Endothelial cell of umbilical vein (primary cell): ENCODE measurements around the gene ERGIC1. TPM values are rescaled to one million over a fixed set of nuclear protein-coding genes. Genes with fewer than 3 reads are reported as not detected.

Source experiments
- BruUV-seq: library from RNA; stranded (reverse); fragments of 400-500 nt; replicated peaks from 2 replicates; lab custom pipeline; 2021; lab: Mats Ljungman, UMichigan
- CTCF ChIA-PET: fragments of 300-600, 350-600 bp; sonication (Branson Sonifier 250); formaldehyde crosslinking; loops from one replicate; lab custom pipeline; 2021; ENCODE audit warnings: antibody characterized with exemption, inconsistent platforms; lab: Charles Lee
- POLR2A ChIA-PET: fragments of 300-600, 350-600 bp; sonication (Branson Sonifier 250); formaldehyde crosslinking; loops from one replicate; lab custom pipeline; 2021; ENCODE audit warnings: antibody characterized with exemption, inconsistent platforms; lab: Charles Lee
- DNase-seq: peaks from one replicate; pipeline ENCODE4 v3.0.0-alpha.2; 2011; ENCODE audit warnings: low read depth, low spot score
- FAIRE-seq: peaks from 2 replicates; lab custom pipeline; 2011; peaks lifted over from hg19 to GRCh38; lab: Jason Lieb, UNC
- H2AFZ ChIP-seq: 2 replicates; pipeline ENCODE4 v1.6.0; 2012; ENCODE audit warnings: low read depth, low read length, control low read depth, inconsistent platforms
- H3K27ac ChIP-seq: 2 replicates; pipeline ENCODE4 v1.5.1; 2011; ENCODE audit warnings: low read depth, mild to moderate bottlenecking, control low read depth, low read length, moderate library complexity; ENCODE audit not compliant: insufficient read depth
- H3K27me3 ChIP-seq, 2 experiments: 2 replicates each; pipeline versions ENCODE4 v1.6.0 to v1.6.1; 2011; ENCODE audit warnings: low read length in 2 of 2, mixed read lengths in 1 of 2; ENCODE audit not compliant: control insufficient read depth in 2 of 2, insufficient read depth in 2 of 2
- H3K36me3 ChIP-seq, 2 experiments: 2 replicates in 1 of 2; 3 replicates in 1 of 2; pipeline ENCODE4 v1.5.1; 2011; ENCODE audit warnings: low read length in 2 of 2, mild to moderate bottlenecking in 1 of 2, moderate library complexity in 1 of 2; ENCODE audit not compliant: control insufficient read depth in 2 of 2, insufficient read depth in 2 of 2; ENCODE audit errors: extremely low read depth in 1 of 2
- H3K4me1 ChIP-seq: 3 replicates; pipeline ENCODE4 v1.5.1; 2011; ENCODE audit warnings: mild to moderate bottlenecking, low read length; ENCODE audit not compliant: control insufficient read depth, insufficient read depth; ENCODE audit errors: extremely low read depth
- H3K4me2 ChIP-seq: 2 replicates; pipeline ENCODE4 v1.6.1; 2011; ENCODE audit warnings: low read length, control low read depth, mixed read lengths; ENCODE audit not compliant: insufficient read depth
- H3K4me3 ChIP-seq, 3 experiments: fragments of 200-600 bp in 1 of 3; sonication (generic), shearing (Covaris generic) in 1 of 3; replicated peaks in 1 of 3; 2 replicates each; pipeline ENCODE4 v1.5.1; 2011 to 2016; ENCODE audit warnings: control low read depth in 3 of 3, low read length in 3 of 3, mild to moderate bottlenecking in 2 of 3, inconsistent platforms in 1 of 3, low read depth in 1 of 3, moderate library complexity in 1 of 3; ENCODE audit not compliant: insufficient read depth in 1 of 3
- H3K79me2 ChIP-seq: 2 replicates; pipeline ENCODE4 v1.6.0; 2012; ENCODE audit warnings: low read length, inconsistent platforms; ENCODE audit not compliant: control insufficient read depth, insufficient read depth
- H3K9ac ChIP-seq: replicated peaks from 2 replicates; pipeline ENCODE3; 2011; ENCODE audit warnings: low read length, control low read depth; ENCODE audit not compliant: insufficient read depth; ENCODE audit errors: extremely low read depth
- H3K9me1 ChIP-seq: replicated peaks from 3 replicates; pipeline ENCODE4 v1.6.0; 2011; ENCODE audit warnings: mild to moderate bottlenecking, low read length; ENCODE audit not compliant: control insufficient read depth, insufficient read depth; ENCODE audit errors: extremely low read depth
- H3K9me3 ChIP-seq: replicated peaks from 2 replicates; pipeline ENCODE4 v1.5.1; 2012; ENCODE audit warnings: low read length, inconsistent platforms; ENCODE audit not compliant: control insufficient read depth, insufficient read depth
- H4K20me1 ChIP-seq: replicated peaks from 2 replicates; pipeline ENCODE3; 2011; ENCODE audit warnings: mild to moderate bottlenecking, low read length; ENCODE audit not compliant: control insufficient read depth, insufficient read depth; ENCODE audit errors: extremely low read depth
- EZH2 ChIP-seq: IDR thresholded peaks from 2 replicates; pipeline ENCODE4 v1.6.1; 2012; ENCODE audit warnings: borderline replicate concordance, low read depth, mild to moderate bottlenecking, moderate library complexity, low read length, inconsistent platforms; ENCODE audit not compliant: severe bottlenecking
- FOS ChIP-seq: IDR thresholded peaks from 2 replicates; pipeline ENCODE4 v1.6.1; 2011; ENCODE audit warnings: mild to moderate bottlenecking, low read length, moderate library complexity, borderline replicate concordance; ENCODE audit not compliant: insufficient read depth
- GATA2 ChIP-seq: IDR thresholded peaks from 2 replicates; pipeline ENCODE4 v1.7.0; 2011; ENCODE audit warnings: low read depth, mild to moderate bottlenecking, moderate library complexity, mixed read lengths, low read length; ENCODE audit not compliant: insufficient read length, insufficient read depth
- JUN ChIP-seq: IDR thresholded peaks from 2 replicates; pipeline ENCODE4 v1.6.1; 2011; ENCODE audit warnings: borderline replicate concordance, low read depth; ENCODE audit not compliant: insufficient read length, insufficient read depth
- MYC ChIP-seq: IDR thresholded peaks from one replicate; pipeline ENCODE4 v1.6.1; 2011; ENCODE audit warnings: mild to moderate bottlenecking, low read depth, low read length
- POLR2A ChIP-seq: IDR thresholded peaks from 2 replicates; pipeline ENCODE4 v1.6.1; 2012; ENCODE audit warnings: low read depth, mild to moderate bottlenecking, control low read depth, low read length
- POLR2AphosphoS5 ChIP-seq: IDR thresholded peaks from 2 replicates; pipeline ENCODE4 v1.6.1; 2012; ENCODE audit warnings: low read depth, mild to moderate bottlenecking, control low read depth, low read length, moderate library complexity; ENCODE audit not compliant: insufficient read depth
- dilution Hi-C: fragments of 300-500 bp; cut with MboI; formaldehyde crosslinking; loops from one replicate; pipeline ENCODE4 v1.15.0; 2019; ENCODE audit warnings: low sequenced_read_pairs; ENCODE audit not compliant: extremely low pct_ligation_motif_present
- intact Hi-C: fragments of 100-400 bp; cut with micrococcal nuclease; formaldehyde crosslinking; loops from one replicate; pipeline ENCODE4 v1.10.0; 2022
- polyA plus RNA-seq, 4 experiments: library from polyadenylated mRNA; depleted of rRNA in 3 of 4; stranded (reverse) in 3 of 4; unstranded in 1 of 4; fragments of >200 nt; gene quantifications; 2 replicates each; pipeline versions ENCODE4 v1.2.1 to v1.2.3, GENCODE V29; 2011 to 2012; ENCODE audit warnings: missing spikeins in 1 of 4
- total RNA-seq: library from RNA; stranded (reverse); gene quantifications from 2 replicates; pipeline ENCODE4 v1.2.3, GENCODE V29; 2021
- TF ChIP-seq, protein P1 (sequence below), 2 donors: IDR thresholded peaks; 1 replicate in 1 of 2; 2 replicates in 1 of 2; pipeline ENCODE4 v1.5.1; 2011; ENCODE audit warnings: low read length in 2 of 2, mild to moderate bottlenecking in 2 of 2, moderate library complexity in 2 of 2, control low read depth in 1 of 2, inconsistent platforms in 1 of 2, low read depth in 1 of 2; ENCODE audit not compliant: insufficient read depth in 1 of 2; ENCODE audit errors: extremely low read depth in 1 of 2
- TF ChIP-seq, protein P2 (sequence below): IDR thresholded peaks from 2 replicates; pipeline ENCODE4 v1.6.1; 2011; ENCODE audit not compliant: insufficient read depth, insufficient read length

The ERGIC1 gene
- total and polyA plus RNA-seq, 2 donors (not counting 3 experiments of a cell fraction or from before 2014, with no cell fraction given), result 105 to 109 TPM

DNA sequence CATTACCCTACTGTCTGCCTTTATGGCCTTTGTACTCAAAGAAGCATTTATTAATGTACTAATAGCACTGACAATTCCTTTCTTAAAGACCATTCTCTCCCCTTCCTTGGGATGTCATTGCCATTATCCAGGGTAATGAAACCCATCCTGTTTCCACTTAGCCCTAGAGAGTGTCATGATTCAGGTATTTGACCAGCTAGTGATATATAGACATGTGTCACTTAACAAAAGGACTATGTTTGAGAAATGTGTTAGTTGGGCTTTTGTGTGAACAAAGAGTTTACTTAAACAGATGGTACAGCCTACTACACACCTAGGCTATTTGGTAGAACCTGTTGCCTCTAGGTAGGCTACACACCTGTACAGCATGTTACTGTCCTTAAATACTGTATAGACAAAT lies 151.5 kb downstream of the ERGIC1 start:
- Histone ChIP-seq H3K9me3 (no peaks in the 10 kb centered on the region), H3K27ac (no peak overlapping the region), H3K4me2 (peak overlapping the region; percentile 37), H3K4me1 (peaks cover 13% of the 10 kb centered on the region), H3K9me1 (no peaks in the 10 kb centered on the region), H3K27me3 (no peaks in the 10 kb centered on the region), H3K9ac (no peak overlapping the region), H2AFZ (no peak overlapping the region), H3K4me3 (peak overlapping the region in 1 of 3 experiments; percentile 36), H4K20me1 (no peaks in the 10 kb centered on the region), H3K36me3 (peaks cover 2% of the 10 kb centered on the region in 2 experiments), H3K79me2 (peaks cover 51% of the 10 kb centered on the region)
- dilution Hi-C loops (no loop called here), intact Hi-C loops (no loop called here)
- no peak for TF ChIP-seq FOS
- BruUV-seq, result no TSS peak
- DNase-seq (no peak), FAIRE-seq (no peak)
- ChIA-PET POLR2A (no interaction called here), CTCF (interaction anchor here (0.8 kb wide), 3 partner anchors 16 to 269 kb away, joined by 3 read pairs; no protein-coding TSS in a partner anchor)

DNA sequence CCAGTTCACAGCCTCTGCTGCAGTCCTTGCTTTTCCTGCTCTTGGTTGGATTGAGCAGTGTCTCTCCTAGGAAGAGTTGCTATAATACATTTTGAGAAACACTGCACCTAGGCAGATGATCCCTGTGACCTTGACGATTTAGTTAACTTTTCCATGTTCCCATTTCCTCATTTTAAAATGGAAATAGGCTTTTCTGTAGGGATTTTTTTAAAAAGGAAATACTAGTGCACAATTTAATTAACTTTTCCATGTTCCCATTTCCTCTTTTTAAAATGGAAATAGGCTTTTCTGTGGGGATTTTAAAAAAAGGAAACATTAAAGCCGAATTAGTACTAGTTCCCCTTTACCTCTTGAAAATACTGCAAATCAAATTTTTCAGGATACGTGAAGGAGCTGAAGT lies 154.2 kb downstream of the ERGIC1 start:
- POLR2A ChIA-PET, result no interaction called here
- no peak overlapping the region for H2AFZ ChIP-seq
- CTCF ChIA-PET, result interaction anchor here (1.2 kb wide), 1 partner anchor 14 kb away, joined by 4 read pairs; no protein-coding TSS in a partner anchor
- BruUV-seq, result no TSS peak
- FAIRE-seq, result no peak
- H3K27ac ChIP-seq, result no peak overlapping the region
- H3K79me2 ChIP-seq, result peaks cover 67% of the 10 kb centered on the region
- H3K9me1 ChIP-seq, result no peaks in the 10 kb centered on the region
- no peak for TF ChIP-seq FOS
- TF ChIP-seq, protein P1, sequence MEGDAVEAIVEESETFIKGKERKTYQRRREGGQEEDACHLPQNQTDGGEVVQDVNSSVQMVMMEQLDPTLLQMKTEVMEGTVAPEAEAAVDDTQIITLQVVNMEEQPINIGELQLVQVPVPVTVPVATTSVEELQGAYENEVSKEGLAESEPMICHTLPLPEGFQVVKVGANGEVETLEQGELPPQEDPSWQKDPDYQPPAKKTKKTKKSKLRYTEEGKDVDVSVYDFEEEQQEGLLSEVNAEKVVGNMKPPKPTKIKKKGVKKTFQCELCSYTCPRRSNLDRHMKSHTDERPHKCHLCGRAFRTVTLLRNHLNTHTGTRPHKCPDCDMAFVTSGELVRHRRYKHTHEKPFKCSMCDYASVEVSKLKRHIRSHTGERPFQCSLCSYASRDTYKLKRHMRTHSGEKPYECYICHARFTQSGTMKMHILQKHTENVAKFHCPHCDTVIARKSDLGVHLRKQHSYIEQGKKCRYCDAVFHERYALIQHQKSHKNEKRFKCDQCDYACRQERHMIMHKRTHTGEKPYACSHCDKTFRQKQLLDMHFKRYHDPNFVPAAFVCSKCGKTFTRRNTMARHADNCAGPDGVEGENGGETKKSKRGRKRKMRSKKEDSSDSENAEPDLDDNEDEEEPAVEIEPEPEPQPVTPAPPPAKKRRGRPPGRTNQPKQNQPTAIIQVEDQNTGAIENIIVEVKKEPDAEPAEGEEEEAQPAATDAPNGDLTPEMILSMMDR (IDR thresholded peaks at IDR 0.05; ENCODE audit: extremely low read depth in 1 of 2, insufficient read depth in 1 of 2, low read depth in 1 of 2, low read length in 2 of 2), result no peak
- TF ChIP-seq GATA2, result no peak
- no peak for TF ChIP-seq JUN
- no peak for TF ChIP-seq POLR2A
- TF ChIP-seq POLR2AphosphoS5, result no peak
- no peak for TF ChIP-seq MYC
- no peak for TF ChIP-seq EZH2
- TF ChIP-seq, protein P2, sequence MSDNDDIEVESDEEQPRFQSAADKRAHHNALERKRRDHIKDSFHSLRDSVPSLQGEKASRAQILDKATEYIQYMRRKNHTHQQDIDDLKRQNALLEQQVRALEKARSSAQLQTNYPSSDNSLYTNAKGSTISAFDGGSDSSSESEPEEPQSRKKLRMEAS, result no peak
- no peaks in the 10 kb centered on the region for H3K9me3 ChIP-seq
- dilution Hi-C loops, result no loop called here
- peaks cover 2 to 4% of the 10 kb centered on the region in 2 experiments for H3K36me3 ChIP-seq
- no peak overlapping the region for H3K4me2 ChIP-seq
- intact Hi-C loops, result loop anchor here (2.0 kb wide), 1 partner anchor 15 kb away; no protein-coding TSS in a partner anchor
- H4K20me1 ChIP-seq, result no peaks in the 10 kb centered on the region
- no peak overlapping the region for H3K4me3 ChIP-seq
- H3K9ac ChIP-seq, result no peak overlapping the region
- H3K4me1 ChIP-seq, result peaks cover 13% of the 10 kb centered on the region
- H3K27me3 ChIP-seq, result no peaks in the 10 kb centered on the region
- no peak for DNase-seq
